ENCODE measurements around the gene MATCAP1. TPM values are rescaled to one million over a fixed set of nuclear protein-coding genes. Genes with fewer than 3 reads are reported as not detected.

The MATCAP1 gene
- total RNA-seq, 8 experiments from 2014 or later = 13.9 to 93.4 (median 55.0) TPM

DNA sequence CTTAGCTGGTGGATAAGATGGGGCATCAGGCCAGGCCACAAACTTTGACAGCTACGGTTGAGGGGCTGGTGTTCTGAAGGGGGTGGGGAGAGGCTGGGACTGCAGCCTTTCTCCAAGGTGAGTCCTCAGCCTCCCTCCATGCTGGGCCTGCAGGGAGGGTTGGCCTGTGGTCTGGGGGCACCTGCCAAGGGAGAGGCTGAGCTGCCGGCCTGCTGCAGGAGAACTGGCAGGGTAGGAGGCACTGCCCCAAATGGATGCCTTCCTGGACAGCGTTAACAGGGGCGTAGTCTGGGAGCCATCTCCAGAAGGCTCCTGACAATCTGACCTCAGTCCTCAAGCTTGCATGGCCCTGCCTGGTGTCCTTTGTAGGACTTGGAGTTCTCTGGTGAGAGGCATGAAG is 20.3 kb upstream of the MATCAP1 start:
- ATAC-seq (replicated peaks in 6 of 8) = peak in 1 of 8 experiments; percentile 3
- no peak overlapping the region for H3K4me3 ChIP-seq
- 83 to 100% (median 100%) methylated on average over 1 to 2 of the region's 4 CpGs; no CpG with 5 or more reads in 7 of the 10 experiments for WGBS, 10 experiments
- H3K27ac ChIP-seq = no peak overlapping the region
- in situ Hi-C loops (cut with MboI; ENCODE audit: low pct_unique_long_range_greater_than_20kb in 2 of 9, low sequenced_read_pairs in 9 of 9, unreplicated experiment in 9 of 9) = no loop called here
- H3K4me1 ChIP-seq (replicated peaks in 1 of 2) = no peaks in the 10 kb centered on the region

DNA sequence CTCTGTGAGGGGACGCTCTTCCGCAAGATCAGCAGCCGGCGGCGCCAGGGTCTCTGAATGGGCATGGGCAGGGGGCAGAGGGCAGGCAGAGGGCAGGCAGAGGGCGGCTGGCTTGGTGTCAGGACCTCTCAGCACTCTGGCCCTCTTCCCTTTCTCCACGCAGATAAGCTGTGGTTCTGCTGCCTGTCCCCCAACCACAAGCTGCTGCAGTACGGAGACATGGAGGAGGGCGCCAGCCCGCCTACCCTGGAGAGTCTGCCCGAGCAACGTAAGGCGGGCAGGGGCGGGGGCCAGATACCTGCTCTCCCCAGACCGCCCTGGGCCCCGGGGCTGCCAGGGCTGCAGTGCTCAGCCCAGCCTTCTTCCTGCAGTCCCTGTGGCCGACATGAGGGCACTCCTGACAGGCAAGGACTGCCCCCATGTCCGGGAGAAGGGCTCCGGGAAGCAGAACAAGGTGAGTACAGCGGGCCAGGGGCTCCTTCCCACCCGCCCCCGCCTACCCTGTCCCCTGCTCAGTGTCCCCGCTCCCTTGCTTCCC is 19.3 kb upstream of the MATCAP1 start:
- no peaks in the 10 kb centered on the region for H3K4me1 ChIP-seq (replicated peaks in 1 of 2)
- no peak overlapping the region for H3K27ac ChIP-seq
- no peak for ATAC-seq (replicated peaks in 6 of 8)
- 93 to 95% (median 93%) methylated on average over 3 to 6 of the region's 23 CpGs; no CpG with 5 or more reads in 7 of the 10 experiments for WGBS, 10 experiments
- H3K4me3 ChIP-seq = no peak overlapping the region
- in situ Hi-C loops (cut with MboI; ENCODE audit: low pct_unique_long_range_greater_than_20kb in 2 of 9, low sequenced_read_pairs in 9 of 9, unreplicated experiment in 9 of 9) = no loop called here

DNA sequence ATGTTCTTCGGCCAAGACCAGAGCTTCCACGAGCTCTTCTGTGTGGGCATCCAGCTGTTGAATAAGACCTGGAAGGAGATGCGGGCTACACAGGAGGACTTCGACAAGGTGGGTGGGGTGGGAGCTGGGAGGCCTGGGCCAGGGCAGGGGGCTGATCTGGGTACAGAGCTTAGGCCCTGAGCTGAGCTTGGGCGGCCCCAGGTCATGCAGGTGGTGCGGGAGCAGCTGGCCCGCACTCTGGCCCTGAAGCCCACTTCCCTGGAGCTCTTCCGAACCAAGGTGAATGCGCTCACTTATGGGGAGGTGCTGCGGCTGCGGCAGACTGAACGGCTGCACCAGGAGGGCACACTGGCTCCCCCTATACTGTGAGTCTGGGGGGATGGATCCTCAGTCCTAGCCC is 18.7 kb upstream of the MATCAP1 start:
- WGBS, 10 experiments = 80 to 100% (median 90%) methylated on average over 1 to 2 of the region's 12 CpGs; no CpG with 5 or more reads in 6 of the 10 experiments
- H3K4me3 ChIP-seq = no peak overlapping the region

DNA sequence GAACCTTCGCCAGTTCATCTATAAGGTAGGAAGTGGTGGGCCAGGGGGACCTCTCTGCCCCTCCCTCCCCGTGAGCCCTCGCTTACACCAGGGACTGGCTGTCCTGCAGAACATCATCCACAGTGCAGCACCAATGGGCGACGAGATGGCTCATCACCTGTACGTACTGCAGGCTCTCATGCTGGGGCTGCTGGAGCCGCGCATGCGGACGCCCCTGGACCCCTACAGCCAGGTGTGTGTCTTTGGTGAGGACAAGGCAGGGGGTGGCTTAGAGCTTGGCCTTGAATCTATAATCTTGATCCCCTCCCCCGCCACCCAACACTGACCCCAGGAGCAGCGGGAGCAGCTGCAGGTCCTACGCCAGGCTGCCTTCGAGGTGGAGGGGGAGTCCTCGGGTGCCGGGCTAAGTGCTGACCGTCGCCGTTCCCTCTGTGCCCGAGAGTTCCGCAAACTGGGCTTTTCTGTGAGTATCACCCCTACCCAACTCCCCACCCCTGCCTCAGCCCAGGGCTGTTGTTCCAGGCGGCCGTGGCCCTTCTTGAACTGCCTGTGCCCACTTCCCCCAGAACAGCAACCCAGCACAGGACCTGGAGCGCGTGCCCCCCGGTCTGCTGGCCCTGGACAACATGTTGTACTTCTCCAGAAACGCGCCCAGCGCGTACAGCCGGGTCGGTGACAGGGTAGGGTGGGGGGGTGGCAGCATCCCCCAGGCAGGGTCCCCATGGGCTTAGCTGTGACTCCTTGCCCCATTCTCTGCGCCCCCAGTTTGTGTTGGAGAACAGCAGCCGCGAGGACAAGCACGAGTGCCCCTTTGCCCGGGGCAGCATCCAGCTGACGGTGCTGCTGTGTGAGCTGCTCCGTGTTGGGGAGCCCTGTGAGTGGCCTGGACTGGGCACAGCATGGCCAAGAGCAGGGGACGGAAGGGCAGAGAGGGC is 17.9 kb upstream of the MATCAP1 start:
- Histone ChIP-seq H3K27ac (no peak overlapping the region), H3K4me3 (no peak overlapping the region), H3K4me1 (replicated peaks in 1 of 2) (no peaks in the 10 kb centered on the region)
- WGBS, 10 experiments = 60 to 100% (median 97%) methylated on average over 1 to 12 of the region's 40 CpGs; no CpG with 5 or more reads in 5 of the 10 experiments
- no peak for ATAC-seq (replicated peaks in 6 of 8)
- in situ Hi-C loops (cut with MboI; ENCODE audit: low pct_unique_long_range_greater_than_20kb in 2 of 9, low sequenced_read_pairs in 9 of 9, unreplicated experiment in 9 of 9) = no loop called here

More for the DNA sequence above, 18.7 kb upstream of the MATCAP1 start:
- no peak for ATAC-seq (replicated peaks in 6 of 8)
- in situ Hi-C loops (cut with MboI; ENCODE audit: low pct_unique_long_range_greater_than_20kb in 2 of 9, low sequenced_read_pairs in 9 of 9, unreplicated experiment in 9 of 9) = no loop called here
- Histone ChIP-seq H3K4me1 (replicated peaks in 1 of 2) (no peaks in the 10 kb centered on the region), H3K27ac (no peak overlapping the region)

DNA sequence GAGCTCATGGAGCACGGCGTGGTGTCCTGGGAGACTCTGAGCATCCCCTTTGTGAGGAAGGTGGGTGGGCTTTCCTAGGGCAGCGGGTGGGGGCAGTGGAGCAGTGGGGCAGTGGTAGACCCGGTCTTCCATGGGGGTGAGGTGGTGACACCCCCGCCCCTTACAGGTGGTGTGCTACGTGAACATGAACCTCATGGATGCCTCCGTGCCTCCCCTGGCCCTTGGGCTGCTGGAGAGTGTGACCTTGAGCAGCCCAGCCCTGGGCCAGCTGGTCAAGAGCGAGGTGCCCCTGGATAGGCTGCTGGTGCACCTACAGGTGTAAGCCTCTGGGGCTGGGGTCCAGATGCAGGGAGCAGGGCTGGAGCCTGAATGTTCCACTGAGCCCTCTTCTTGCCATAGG is 16.7 kb upstream of the MATCAP1 start:
- H3K4me1 ChIP-seq (replicated peaks in 1 of 2) = no peaks in the 10 kb centered on the region
- H3K27ac ChIP-seq = no peak overlapping the region
- WGBS, 10 experiments = 76% methylated on average over 3 of the region's 8 CpGs; no CpG with 5 or more reads in 9 of the 10 experiments
- no peak for ATAC-seq (replicated peaks in 6 of 8)
- in situ Hi-C loops (cut with MboI; ENCODE audit: low pct_unique_long_range_greater_than_20kb in 2 of 9, low sequenced_read_pairs in 9 of 9, unreplicated experiment in 9 of 9) = no loop called here
- no peak overlapping the region for H3K4me3 ChIP-seq

DNA sequence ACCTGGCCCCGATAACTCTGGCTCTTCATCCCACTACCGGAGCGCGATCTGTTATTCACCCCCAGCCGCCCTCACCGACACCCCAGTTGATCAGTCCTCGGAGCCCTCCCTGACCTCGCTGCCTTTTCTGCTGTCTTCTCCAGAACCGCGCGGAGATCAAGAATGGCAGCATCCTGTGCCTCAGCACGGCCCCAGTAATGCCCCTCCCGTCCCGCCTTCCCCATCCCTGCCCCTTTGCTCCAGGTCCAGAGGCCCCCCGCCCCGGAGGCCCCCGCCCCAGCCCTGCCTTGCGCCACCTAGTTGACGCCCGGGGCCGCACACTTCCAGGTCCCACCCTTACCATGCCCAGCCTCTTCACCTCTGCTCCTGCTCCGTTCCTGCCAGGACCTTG is 16.0 kb upstream of the MATCAP1 start:
- ATAC-seq (replicated peaks in 6 of 8) = peak in 1 of 8 experiments; percentile 1
- in situ Hi-C loops (cut with MboI; ENCODE audit: low pct_unique_long_range_greater_than_20kb in 2 of 9, low sequenced_read_pairs in 9 of 9, unreplicated experiment in 9 of 9) = no loop called here
- Histone ChIP-seq H3K27ac (no peak overlapping the region), H3K4me1 (replicated peaks in 1 of 2) (no peaks in the 10 kb centered on the region), H3K4me3 (no peak overlapping the region)
- WGBS, 10 experiments = no CpG with 5 or more reads among the region's 22 CpGs

DNA sequence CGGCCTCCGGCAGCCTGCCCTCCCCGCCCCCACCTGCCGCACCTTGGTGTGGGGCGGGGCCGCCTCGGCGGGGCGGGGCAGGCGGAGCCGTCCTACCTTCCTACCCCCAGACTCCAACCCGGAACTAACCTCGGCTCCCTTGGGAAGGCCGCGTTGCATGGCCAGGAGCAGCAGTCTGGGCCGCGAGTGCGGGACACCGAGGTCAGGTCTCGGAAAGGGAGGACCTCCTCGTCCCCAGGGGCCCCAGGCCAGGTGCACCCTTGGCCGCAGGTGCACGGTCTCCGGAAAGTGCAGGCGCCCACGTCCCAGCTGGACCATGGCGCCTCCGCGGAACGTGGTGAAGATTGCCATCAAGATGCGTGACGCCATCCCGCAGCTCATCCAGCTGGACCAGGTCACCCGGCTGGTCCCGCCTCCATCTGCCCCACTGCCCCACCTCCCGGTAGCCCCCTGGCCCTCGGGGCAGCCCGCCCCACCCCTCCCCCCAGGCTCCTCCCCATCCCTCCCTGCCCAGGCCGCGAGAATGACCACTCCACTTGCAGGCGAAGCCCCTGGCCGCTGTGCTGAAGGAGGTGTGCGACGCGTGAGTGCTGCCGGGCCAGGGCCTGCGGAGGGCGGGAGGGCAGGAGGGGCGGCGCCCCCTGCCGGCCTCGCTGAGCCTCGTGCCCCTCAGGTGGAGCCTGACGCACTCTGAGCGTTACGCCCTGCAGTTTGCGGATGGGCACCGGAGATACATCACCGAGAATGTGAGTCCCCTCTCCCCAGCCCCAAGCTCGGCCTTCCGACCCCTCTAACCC is 15.4 kb upstream of the MATCAP1 start, which contains the start of gene ELMO3:
Gene ELMO3, plus strand, starts transcription at position 121 of the 797 bp plus-strand sequence. Its CDS starts 196 bp downstream, at position 317.
- no peak within 1 kb of the TSS for H3K27ac ChIP-seq
- ATAC-seq (replicated peaks in 6 of 8) = peak in 4 of 8 experiments; percentile 2 to 9 (median 6)
- in situ Hi-C loops (cut with MboI; ENCODE audit: low pct_unique_long_range_greater_than_20kb in 2 of 9, low sequenced_read_pairs in 9 of 9, unreplicated experiment in 9 of 9) = no loop called here
- WGBS, 10 experiments = 40% methylated on average over 1 of the region's 61 CpGs; no CpG with 5 or more reads in 9 of the 10 experiments
- no peak within 1 kb of the TSS for H3K4me3 ChIP-seq
- H3K4me1 ChIP-seq (replicated peaks in 1 of 2) = no peaks in the 10 kb centered on the region

DNA sequence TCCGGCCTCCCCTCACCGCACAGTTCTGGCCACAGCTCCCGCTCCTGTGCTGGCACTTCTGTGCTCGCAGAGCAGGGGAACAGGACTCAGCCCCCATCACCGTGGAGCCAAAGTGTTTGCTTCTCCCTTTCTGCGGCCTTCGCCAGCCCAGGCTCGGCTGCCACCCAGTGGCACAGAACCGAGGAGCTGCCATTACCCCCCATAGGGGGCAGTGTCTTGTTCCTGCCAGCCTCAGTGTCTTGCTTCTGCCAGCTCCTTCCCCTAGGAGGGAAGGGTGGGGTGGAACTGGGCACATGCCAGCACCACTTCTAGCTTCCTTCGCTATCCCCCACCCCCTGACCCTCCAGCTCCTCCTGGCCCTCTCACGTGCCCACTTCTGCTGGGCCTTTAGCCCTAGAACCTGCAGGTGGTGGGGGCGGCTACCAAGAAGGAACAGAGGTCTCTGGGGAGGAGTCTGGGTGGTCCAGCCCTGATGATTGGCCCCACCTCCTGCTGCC is 14.5 kb upstream of the MATCAP1 start:
- no peak overlapping the region for H3K27ac ChIP-seq
- ATAC-seq (replicated peaks in 6 of 8) = peak; percentile 10 to 87 (median 44)
- peaks cover 3 to 7% of the 10 kb centered on the region in 2 donors for H3K4me1 ChIP-seq (replicated peaks in 1 of 2)
- in situ Hi-C loops (cut with MboI; ENCODE audit: low pct_unique_long_range_greater_than_20kb in 2 of 9, low sequenced_read_pairs in 9 of 9, unreplicated experiment in 9 of 9) = no loop called here
- no peak overlapping the region for H3K4me3 ChIP-seq
- WGBS, 10 experiments = 10 to 93% (median 91%) methylated on average over 2 to 4 of the region's 12 CpGs; no CpG with 5 or more reads in 7 of the 10 experiments

DNA sequence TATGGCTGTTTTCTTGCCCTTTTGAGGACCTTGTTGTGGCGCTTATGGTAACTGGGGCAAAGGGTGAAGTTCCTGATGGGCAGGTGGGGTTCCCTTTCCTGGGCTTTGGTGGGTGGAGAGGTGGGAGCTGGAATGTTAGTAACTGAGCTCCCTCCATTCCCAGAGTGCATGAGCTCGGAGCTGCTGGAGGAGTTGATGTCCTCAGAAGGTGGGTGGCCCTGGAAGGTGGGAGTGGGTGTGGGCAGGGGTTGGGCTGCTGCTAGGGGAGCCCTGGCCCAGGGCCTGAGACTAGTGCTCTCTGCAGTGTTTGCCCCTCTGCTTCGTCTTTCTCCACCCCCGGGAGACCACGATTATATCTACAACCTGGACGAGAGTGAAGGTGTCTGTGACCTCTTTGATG is 13.9 kb upstream of the MATCAP1 start:
- peak in 3 of 8 experiments; percentile 2 to 8 (median 2) for ATAC-seq (replicated peaks in 6 of 8)
- Histone ChIP-seq H3K27ac (no peak overlapping the region), H3K4me3 (no peak overlapping the region), H3K4me1 (replicated peaks in 1 of 2) (peaks cover 9 to 12% of the 10 kb centered on the region in 2 donors)
- 60 to 80% (median 77%) methylated on average over 1 to 3 of the region's 6 CpGs; no CpG with 5 or more reads in 7 of the 10 experiments for WGBS, 10 experiments
- in situ Hi-C loops (cut with MboI; ENCODE audit: low pct_unique_long_range_greater_than_20kb in 2 of 9, low sequenced_read_pairs in 9 of 9, unreplicated experiment in 9 of 9) = no loop called here

DNA sequence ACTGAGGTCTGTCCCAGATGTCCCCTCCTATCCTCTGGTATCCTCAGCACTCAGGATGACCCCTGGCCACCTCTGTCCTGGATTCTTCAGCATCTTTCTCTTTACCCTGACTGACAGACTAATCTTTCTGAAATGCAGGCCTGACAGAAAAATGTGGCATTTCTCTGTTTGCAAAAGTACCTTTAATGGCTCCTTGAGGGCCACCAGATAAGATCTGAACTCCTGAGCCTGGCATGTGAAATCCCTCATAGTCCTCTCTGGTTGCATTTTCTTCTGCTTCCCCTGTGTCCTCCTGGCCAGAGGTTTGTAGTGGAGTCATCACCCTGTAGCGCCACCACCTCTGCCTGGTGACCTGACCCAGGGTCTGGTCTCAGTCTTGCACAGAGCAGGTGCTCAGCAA is 13.1 kb upstream of the MATCAP1 start:
- ATAC-seq (replicated peaks in 6 of 8) = no peak
- in situ Hi-C loops (cut with MboI; ENCODE audit: low pct_unique_long_range_greater_than_20kb in 2 of 9, low sequenced_read_pairs in 9 of 9, unreplicated experiment in 9 of 9) = no loop called here
- Histone ChIP-seq H3K4me1 (replicated peaks in 1 of 2) (peaks cover 9 to 12% of the 10 kb centered on the region in 2 donors), H3K27ac (no peak overlapping the region), H3K4me3 (no peak overlapping the region)
- WGBS, 10 experiments = 100% methylated on average over 1 of the region's 1 CpG; no CpG with 5 or more reads in 8 of the 10 experiments

DNA sequence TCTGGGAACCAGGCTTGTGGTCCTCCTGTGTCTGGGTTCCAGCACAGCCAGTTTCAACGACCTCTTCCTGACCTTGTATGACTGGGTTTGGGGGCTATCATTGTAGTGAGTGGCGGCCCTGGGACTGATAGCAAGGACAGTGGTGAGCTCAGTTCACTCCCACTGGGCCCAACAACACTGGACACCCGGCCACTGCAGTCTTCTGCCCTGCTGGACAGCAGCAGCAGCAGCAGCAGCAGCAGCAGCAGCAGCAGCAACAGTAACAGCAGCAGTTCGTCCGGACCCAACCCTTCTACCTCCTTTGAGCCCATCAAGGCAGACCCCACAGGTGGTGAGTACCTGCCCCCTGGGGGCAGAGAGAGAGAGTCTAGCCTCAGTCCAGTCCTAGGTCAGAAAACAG is 11.9 kb upstream of the MATCAP1 start:
- no peak overlapping the region for H3K4me3 ChIP-seq
- H3K27ac ChIP-seq = no peak overlapping the region
- in situ Hi-C loops (cut with MboI; ENCODE audit: low pct_unique_long_range_greater_than_20kb in 2 of 9, low sequenced_read_pairs in 9 of 9, unreplicated experiment in 9 of 9) = no loop called here
- no peak for ATAC-seq (replicated peaks in 6 of 8)
- 20 to 100% (median 80%) methylated on average over 1 to 2 of the region's 5 CpGs; no CpG with 5 or more reads in 6 of the 10 experiments for WGBS, 10 experiments
- H3K4me1 ChIP-seq (replicated peaks in 1 of 2) = peaks cover 12% of the 10 kb centered on the region in 2 donors

DNA sequence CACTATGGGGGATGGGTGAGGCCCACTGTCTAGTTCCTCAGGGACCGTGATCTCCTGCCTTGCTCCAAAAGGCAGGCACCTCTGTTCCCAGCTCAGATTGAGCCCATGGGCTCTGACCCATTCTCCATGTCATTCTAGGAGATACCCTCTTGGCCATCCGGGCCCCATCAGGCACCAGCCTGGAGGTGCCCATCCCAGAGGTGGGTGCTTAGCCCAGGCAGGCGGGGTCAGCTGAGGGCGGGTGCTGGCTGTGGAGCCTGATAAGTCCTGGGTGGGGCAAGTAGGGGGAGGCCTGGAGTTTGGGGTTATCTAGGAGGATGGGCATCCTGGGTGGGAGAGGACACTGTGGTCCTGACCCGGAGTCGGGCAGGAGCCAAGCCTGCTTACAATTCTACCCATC is 10.5 kb upstream of the MATCAP1 start:
- in situ Hi-C loops (cut with MboI; ENCODE audit: low pct_unique_long_range_greater_than_20kb in 2 of 9, low sequenced_read_pairs in 9 of 9, unreplicated experiment in 9 of 9) = no loop called here
- Histone ChIP-seq H3K4me3 (no peak overlapping the region), H3K4me1 (replicated peaks in 1 of 2) (peaks cover 12 to 16% of the 10 kb centered on the region in 2 donors), H3K27ac (no peak overlapping the region)
- WGBS, 10 experiments = 67 to 100% methylated on average over 1 of the region's 6 CpGs; no CpG with 5 or more reads in 8 of the 10 experiments
- no peak for ATAC-seq (replicated peaks in 6 of 8)
